ENCODE data around the gene APOBEC4.

DNA sequence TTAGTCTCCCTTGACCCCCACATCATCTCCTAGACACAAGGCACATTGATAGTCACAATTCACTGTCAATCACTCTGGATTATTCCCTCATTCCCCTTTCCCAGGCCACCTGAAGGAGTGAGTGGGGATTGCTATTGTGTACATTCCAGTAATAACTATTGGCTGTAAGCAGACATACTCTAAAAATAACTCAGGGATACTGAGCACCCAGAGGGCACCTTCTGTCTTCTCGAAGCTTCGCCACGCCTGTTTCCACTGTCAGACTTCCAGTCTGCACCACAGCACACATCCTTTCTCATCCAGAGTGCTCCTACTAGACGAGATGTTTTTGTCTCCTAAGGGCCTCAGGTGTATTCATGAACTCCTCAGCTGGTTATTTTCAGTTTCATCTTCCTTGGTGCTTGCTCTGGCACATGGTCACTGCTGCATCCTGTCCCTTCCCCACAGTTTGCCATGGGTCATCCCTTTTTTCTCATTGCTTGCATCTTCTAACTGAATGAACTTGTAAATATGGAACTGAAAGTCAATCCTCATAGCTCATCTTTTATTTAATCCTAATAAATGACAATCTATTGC lies 848 bp upstream of the APOBEC4 start:
- TF ChIP-seq, protein P1, sequence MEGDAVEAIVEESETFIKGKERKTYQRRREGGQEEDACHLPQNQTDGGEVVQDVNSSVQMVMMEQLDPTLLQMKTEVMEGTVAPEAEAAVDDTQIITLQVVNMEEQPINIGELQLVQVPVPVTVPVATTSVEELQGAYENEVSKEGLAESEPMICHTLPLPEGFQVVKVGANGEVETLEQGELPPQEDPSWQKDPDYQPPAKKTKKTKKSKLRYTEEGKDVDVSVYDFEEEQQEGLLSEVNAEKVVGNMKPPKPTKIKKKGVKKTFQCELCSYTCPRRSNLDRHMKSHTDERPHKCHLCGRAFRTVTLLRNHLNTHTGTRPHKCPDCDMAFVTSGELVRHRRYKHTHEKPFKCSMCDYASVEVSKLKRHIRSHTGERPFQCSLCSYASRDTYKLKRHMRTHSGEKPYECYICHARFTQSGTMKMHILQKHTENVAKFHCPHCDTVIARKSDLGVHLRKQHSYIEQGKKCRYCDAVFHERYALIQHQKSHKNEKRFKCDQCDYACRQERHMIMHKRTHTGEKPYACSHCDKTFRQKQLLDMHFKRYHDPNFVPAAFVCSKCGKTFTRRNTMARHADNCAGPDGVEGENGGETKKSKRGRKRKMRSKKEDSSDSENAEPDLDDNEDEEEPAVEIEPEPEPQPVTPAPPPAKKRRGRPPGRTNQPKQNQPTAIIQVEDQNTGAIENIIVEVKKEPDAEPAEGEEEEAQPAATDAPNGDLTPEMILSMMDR (IDR thresholded peaks at IDR 0.05 in 2 of 3, conservative IDR thresholded peaks at IDR 0.05 in 1 of 3; ENCODE audit: control insufficient read depth in 2 of 3, extremely low read depth in 1 of 3, insufficient read depth in 1 of 3, low read depth in 3 of 3, low read length in 3 of 3) = no peak
- TF ChIP-seq BCLAF1 (IDR thresholded peaks at IDR 0.05) (no peak), BACH1 (IDR thresholded peaks at IDR 0.05; ENCODE audit: borderline replicate concordance) (no peak), ZNF274 (IDR thresholded peaks at IDR 0.05; ENCODE audit: insufficient read depth, insufficient read length) (no peak), TBL1XR1 (IDR thresholded peaks at IDR 0.05; ENCODE audit: low read depth, low read length) (no peak)
- TF ChIP-seq, protein P2, sequence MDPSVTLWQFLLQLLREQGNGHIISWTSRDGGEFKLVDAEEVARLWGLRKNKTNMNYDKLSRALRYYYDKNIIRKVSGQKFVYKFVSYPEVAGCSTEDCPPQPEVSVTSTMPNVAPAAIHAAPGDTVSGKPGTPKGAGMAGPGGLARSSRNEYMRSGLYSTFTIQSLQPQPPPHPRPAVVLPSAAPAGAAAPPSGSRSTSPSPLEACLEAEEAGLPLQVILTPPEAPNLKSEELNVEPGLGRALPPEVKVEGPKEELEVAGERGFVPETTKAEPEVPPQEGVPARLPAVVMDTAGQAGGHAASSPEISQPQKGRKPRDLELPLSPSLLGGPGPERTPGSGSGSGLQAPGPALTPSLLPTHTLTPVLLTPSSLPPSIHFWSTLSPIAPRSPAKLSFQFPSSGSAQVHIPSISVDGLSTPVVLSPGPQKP (IDR thresholded peaks at IDR 0.05; ENCODE audit: low read depth, low read length) = no peak
